HepG2 (cell line): ENCODE data around the gene C20orf204. TPM values are rescaled to one million over a fixed set of nuclear protein-coding genes. Genes with fewer than 3 reads are reported as not detected.
A peak's percentile ranks its signal among the peaks of the same experiment; 100 is the strongest.

Source experiments
- FOXA1 ChIP-seq, 2 experiments: fragments of 450-650 bp in 1 of 2; sonication (generic) in 1 of 2; formaldehyde crosslinking in 1 of 2; IDR thresholded peaks; 2 replicates each; pipeline versions ENCODE4 v1.4.0 to v1.6.1; 2016 to 2020; ENCODE audit warnings: missing genetic modification reagents in 1 of 2
- HOXA7 ChIP-seq: sonication (generic); formaldehyde crosslinking; IDR thresholded peaks from 2 replicates; pipeline ENCODE4 v1.8.1; 2022; ENCODE audit warnings: mild to moderate bottlenecking, missing genetic modification reagents, moderate library complexity
- KDM4B ChIP-seq: sonication (generic); formaldehyde crosslinking; IDR thresholded peaks from 2 replicates; pipeline ENCODE4 v1.4.0; 2020; ENCODE audit warnings: missing genetic modification reagents
- LRRFIP1 ChIP-seq: sonication (generic); formaldehyde crosslinking; conservative IDR thresholded peaks from 2 replicates; pipeline ENCODE4 v1.4.0; 2020; ENCODE audit warnings: missing genetic modification reagents
- MEIS2 ChIP-seq: sonication (generic); formaldehyde crosslinking; IDR thresholded peaks from 2 replicates; pipeline ENCODE4 v1.9.0; 2021; ENCODE audit warnings: mild to moderate bottlenecking, missing genetic modification reagents
- MYNN ChIP-seq: sonication (generic); formaldehyde crosslinking; IDR thresholded peaks from 2 replicates; pipeline ENCODE4 v1.4.0; 2020; ENCODE audit warnings: mild to moderate bottlenecking, low read depth, missing genetic modification reagents
- RXRB ChIP-seq: IDR thresholded peaks from 2 replicates; pipeline ENCODE4 v1.6.1; 2016; ENCODE audit warnings: borderline replicate concordance, missing genetic modification reagents, missing compliant biosample characterization
- SMAD9 ChIP-seq: sonication (generic); formaldehyde crosslinking; IDR thresholded peaks from 2 replicates; pipeline ENCODE4 v1.5.1; 2020; ENCODE audit warnings: mild to moderate bottlenecking, missing genetic modification reagents
- SP4 ChIP-seq: sonication (generic); formaldehyde crosslinking; IDR thresholded peaks from 2 replicates; pipeline ENCODE4 v1.8.1; 2023; ENCODE audit warnings: mild to moderate bottlenecking, missing genetic modification reagents
- WIZ ChIP-seq: sonication (generic); formaldehyde crosslinking; IDR thresholded peaks from 2 replicates; pipeline ENCODE4 v1.5.1; 2020; ENCODE audit warnings: mild to moderate bottlenecking, missing genetic modification reagents
- ZMYM4 ChIP-seq: sonication (generic); formaldehyde crosslinking; IDR thresholded peaks from 2 replicates; pipeline ENCODE4 v1.8.1; 2023; ENCODE audit warnings: mild to moderate bottlenecking, missing genetic modification reagents
- ZNF232 ChIP-seq: sonication (generic); formaldehyde crosslinking; IDR thresholded peaks from 2 replicates; pipeline ENCODE4 v1.4.0; 2020; ENCODE audit warnings: missing genetic modification reagents, borderline replicate concordance
- ZNF337 ChIP-seq: sonication (generic); formaldehyde crosslinking; IDR thresholded peaks from 2 replicates; pipeline ENCODE4 v1.5.1; 2020; ENCODE audit warnings: missing genetic modification reagents, low read depth, mild to moderate bottlenecking, borderline replicate concordance
- ZNF33A ChIP-seq: sonication (generic); formaldehyde crosslinking; IDR thresholded peaks from 2 replicates; pipeline ENCODE4 v1.5.1; 2020; ENCODE audit warnings: missing genetic modification reagents, mild to moderate bottlenecking, moderate library complexity, borderline replicate concordance
- ZNF414 ChIP-seq: sonication (generic); formaldehyde crosslinking; IDR thresholded peaks from 2 replicates; pipeline ENCODE4 v1.5.0; 2020; ENCODE audit warnings: missing genetic modification reagents
- ZNF605 ChIP-seq: sonication (generic); formaldehyde crosslinking; IDR thresholded peaks from 2 replicates; pipeline ENCODE4 v1.8.0; 2022; ENCODE audit warnings: mild to moderate bottlenecking, missing genetic modification reagents
- ZNF678 ChIP-seq: sonication (generic); formaldehyde crosslinking; IDR thresholded peaks from 2 replicates; pipeline ENCODE4 v1.4.0; 2020; ENCODE audit warnings: mild to moderate bottlenecking, missing genetic modification reagents
- ZNF768 ChIP-seq: sonication (generic); formaldehyde crosslinking; IDR thresholded peaks from 2 replicates; pipeline ENCODE4 v1.4.0; 2020; ENCODE audit warnings: missing genetic modification reagents
- ZNF879 ChIP-seq: sonication (generic); formaldehyde crosslinking; IDR thresholded peaks from 2 replicates; pipeline ENCODE4 v1.8.1; 2023; ENCODE audit warnings: missing genetic modification reagents
- polyA plus RNA-seq, 8 experiments: library from polyadenylated mRNA; depleted of rRNA in 3 of 8; stranded (reverse) in 7 of 8; unstranded in 1 of 8; fragments of >200 nt; fragmentation: Illumina TruSeq in 4 of 8; extraction: Trizol in 4 of 8; gene quantifications; 2 replicates each; pipeline versions ENCODE4 v1.2.1 to v1.2.3, GENCODE V29; 2011 to 2016; ENCODE audit warnings: low read depth in 4 of 8, missing spikeins in 1 of 8, mixed read lengths in 1 of 8; ENCODE audit not compliant: insufficient read depth in 1 of 8
- total RNA-seq, 5 experiments: library from RNA; depleted of rRNA; stranded (reverse); fragments of >200 nt; fragmentation: Illumina TruSeq; extraction: Trizol; gene quantifications; 2 replicates each; pipeline ENCODE4 v1.2.3, GENCODE V29; 2016; ENCODE audit warnings: low read depth in 1 of 5
- TF ChIP-seq, protein P1 (sequence below): sonication (generic); formaldehyde crosslinking; IDR thresholded peaks from 2 replicates; pipeline ENCODE4 v1.8.0; 2022; ENCODE audit warnings: mild to moderate bottlenecking, missing genetic modification reagents, moderate library complexity
- TF ChIP-seq, protein P2 (sequence below): sonication (generic); formaldehyde crosslinking; IDR thresholded peaks from 2 replicates; pipeline ENCODE4 v1.5.1; 2020; ENCODE audit warnings: missing genetic modification reagents, mild to moderate bottlenecking, borderline replicate concordance
- TF ChIP-seq, protein P3 (sequence below): sonication (generic); formaldehyde crosslinking; IDR thresholded peaks from 2 replicates; pipeline ENCODE4 v1.5.0; 2020; ENCODE audit warnings: mild to moderate bottlenecking, missing genetic modification reagents, moderate library complexity

The C20orf204 gene
- total and polyA plus RNA-seq, 2 of the 13 experiments (the other 11 are each of a cell fraction or from before 2014, with no cell fraction given) = 22.1 to 80.0 TPM

DNA sequence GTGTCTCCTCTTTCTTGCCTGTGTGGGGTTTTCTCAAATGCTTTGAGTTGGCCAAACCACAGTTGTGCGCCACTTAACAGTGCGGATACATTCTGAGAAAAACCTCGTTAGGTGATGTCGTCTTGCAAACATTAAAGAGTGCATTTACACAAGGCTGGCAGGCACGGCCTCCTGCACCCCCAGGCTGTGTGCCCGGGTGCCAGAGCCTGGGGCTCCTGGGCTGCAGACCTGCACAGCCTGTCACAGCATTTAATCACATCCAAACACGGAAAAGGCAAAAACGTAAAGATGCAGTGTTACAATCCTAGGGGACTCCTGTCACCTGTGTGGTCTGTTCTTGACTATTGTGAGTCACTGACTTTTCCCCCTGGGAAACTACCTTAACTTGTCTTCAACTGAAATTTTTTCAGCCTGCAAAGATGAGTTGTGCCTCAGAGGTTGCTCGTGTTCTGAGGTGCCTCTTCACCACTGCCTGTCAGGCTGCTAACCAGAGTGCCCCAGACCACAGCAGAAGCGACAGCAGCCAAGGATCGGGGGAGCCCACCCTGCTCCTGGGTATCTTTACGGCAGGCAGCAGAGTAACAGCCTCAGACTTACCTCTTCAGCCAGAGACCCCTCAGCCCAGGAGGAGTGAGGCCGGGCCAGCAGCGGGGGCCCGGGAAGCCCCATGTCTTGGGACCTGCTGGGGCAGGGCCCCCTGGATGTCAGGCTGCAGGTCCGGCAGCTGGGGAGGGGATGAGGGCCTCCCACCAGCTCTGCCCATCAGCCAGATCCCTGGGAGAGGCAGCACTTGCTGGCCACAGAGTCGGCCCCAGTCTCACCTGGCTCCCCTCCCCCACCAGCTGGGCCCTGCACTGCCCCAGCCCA lies 683 bp upstream of the C20orf204 start (continued):
- TF ChIP-seq LRRFIP1 = no peak
- TF ChIP-seq SP4 = no peak; the same call in 1 of the 2 replicates
- peak; percentile 6; the same call in 1 of the 2 replicates for TF ChIP-seq ZNF232 (CRISPR knock-in tag)
- TF ChIP-seq ZNF879 = no peak
- TF ChIP-seq ZNF768 (CRISPR knock-in tag) = peak; percentile 9; the same call in 1 of the 2 replicates
- TF ChIP-seq ZNF605 (CRISPR knock-in tag) = peak; percentile 2; the same call in 1 of the 2 replicates
- TF ChIP-seq, protein P1, sequence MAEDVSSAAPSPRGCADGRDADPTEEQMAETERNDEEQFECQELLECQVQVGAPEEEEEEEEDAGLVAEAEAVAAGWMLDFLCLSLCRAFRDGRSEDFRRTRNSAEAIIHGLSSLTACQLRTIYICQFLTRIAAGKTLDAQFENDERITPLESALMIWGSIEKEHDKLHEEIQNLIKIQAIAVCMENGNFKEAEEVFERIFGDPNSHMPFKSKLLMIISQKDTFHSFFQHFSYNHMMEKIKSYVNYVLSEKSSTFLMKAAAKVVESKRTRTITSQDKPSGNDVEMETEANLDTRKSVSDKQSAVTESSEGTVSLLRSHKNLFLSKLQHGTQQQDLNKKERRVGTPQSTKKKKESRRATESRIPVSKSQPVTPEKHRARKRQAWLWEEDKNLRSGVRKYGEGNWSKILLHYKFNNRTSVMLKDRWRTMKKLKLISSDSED (CRISPR knock-in tag) = 0 out of 2 replicates have a peak, but pooled peaks have one; percentile 44
- TF ChIP-seq ZMYM4 (CRISPR knock-in tag) = no peak
- no peak for TF ChIP-seq ZNF33A (CRISPR knock-in tag)
- TF ChIP-seq HOXA7 (CRISPR knock-in tag) = no peak
- 0 out of 2 replicates have a peak, but pooled peaks have one; percentile 25 for TF ChIP-seq MYNN
- no peak for TF ChIP-seq RXRB
- TF ChIP-seq ZNF414 = no peak
- TF ChIP-seq, protein P2, sequence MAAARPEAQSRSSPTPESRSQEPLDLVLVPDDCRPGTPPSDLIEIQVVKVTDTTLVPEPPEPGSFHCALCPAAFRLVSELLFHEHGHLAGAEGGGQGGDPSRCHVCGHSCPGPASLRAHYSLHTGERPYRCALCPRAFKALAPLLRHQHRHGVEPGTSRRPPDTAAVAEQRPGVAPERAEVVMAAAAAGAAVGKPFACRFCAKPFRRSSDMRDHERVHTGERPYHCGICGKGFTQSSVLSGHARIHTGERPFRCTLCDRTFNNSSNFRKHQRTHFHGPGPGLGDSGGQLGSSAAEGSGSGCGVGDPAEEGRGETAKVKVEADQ = peak; percentile 14; the same call in 1 of the 2 replicates
- no peak for TF ChIP-seq KDM4B (CRISPR knock-in tag)
- no peak for TF ChIP-seq WIZ (CRISPR knock-in tag)
- TF ChIP-seq FOXA1 (IDR thresholded peaks at IDR 0.05) = no peak
- no peak for TF ChIP-seq FOXA1 (CRISPR knock-in tag; IDR thresholded peaks at IDR 0.05)
- 0 out of 2 replicates have a peak, but pooled peaks have one; percentile 19 for TF ChIP-seq SMAD9
- TF ChIP-seq, protein P3, sequence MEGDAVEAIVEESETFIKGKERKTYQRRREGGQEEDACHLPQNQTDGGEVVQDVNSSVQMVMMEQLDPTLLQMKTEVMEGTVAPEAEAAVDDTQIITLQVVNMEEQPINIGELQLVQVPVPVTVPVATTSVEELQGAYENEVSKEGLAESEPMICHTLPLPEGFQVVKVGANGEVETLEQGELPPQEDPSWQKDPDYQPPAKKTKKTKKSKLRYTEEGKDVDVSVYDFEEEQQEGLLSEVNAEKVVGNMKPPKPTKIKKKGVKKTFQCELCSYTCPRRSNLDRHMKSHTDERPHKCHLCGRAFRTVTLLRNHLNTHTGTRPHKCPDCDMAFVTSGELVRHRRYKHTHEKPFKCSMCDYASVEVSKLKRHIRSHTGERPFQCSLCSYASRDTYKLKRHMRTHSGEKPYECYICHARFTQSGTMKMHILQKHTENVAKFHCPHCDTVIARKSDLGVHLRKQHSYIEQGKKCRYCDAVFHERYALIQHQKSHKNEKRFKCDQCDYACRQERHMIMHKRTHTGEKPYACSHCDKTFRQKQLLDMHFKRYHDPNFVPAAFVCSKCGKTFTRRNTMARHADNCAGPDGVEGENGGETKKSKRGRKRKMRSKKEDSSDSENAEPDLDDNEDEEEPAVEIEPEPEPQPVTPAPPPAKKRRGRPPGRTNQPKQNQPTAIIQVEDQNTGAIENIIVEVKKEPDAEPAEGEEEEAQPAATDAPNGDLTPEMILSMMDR (CRISPR knock-in tag) = no peak
- TF ChIP-seq MEIS2 = no peak
- 0 out of 2 replicates have a peak, but pooled peaks have one; percentile 76 for TF ChIP-seq ZNF678
- TF ChIP-seq ZNF337 (CRISPR knock-in tag) = peak; percentile 22; the same call in 1 of the 2 replicates
